Esophagus squamous epithelium (tissue), 4 donors: ENCODE data around the gene STAT6.

Source experiments
- CTCF ChIP-seq, 6 experiments: fragments of 450-650 bp in 4 of 6; fragments of 200-600 bp in 2 of 6; sonication (generic) in 2 of 6; IDR thresholded peaks; one replicate each; pipeline ENCODE4 v1.5.1; 2016 to 2019; ENCODE audit warnings: antibody characterized with exemption in 6 of 6, mild to moderate bottlenecking in 4 of 6, moderate library complexity in 4 of 6
- POLR2A ChIP-seq, 4 donors: fragments of 450-650 bp; IDR thresholded peaks; one replicate each; pipeline ENCODE4 v1.6.1; 2017; ENCODE audit warnings: antibody characterized with exemption in 4 of 4, mild to moderate bottlenecking in 4 of 4, moderate library complexity in 3 of 4

- TF ChIP-seq CTCF (IDR thresholded peaks at IDR 0.05) (no peak), POLR2A (IDR thresholded peaks at IDR 0.05) (no peak)
These were observed 27.5 kb upstream of the STAT6 start for GRCh38 chr12:57138526-57139272.
